ENCODE measurements around the gene PTTG1IP.

Gene PTTG1IP

GRCh38 chr21:44846485-44847260 lies 26.8 kb downstream of the PTTG1IP start:
- peaks cover 5% of the 10 kb centered on the region for H3K27me3 Mint-ChIP-seq
- peaks cover 4% of the 10 kb centered on the region for H3K4me1 Mint-ChIP-seq
- H3K9me3 Mint-ChIP-seq: no peaks in the 10 kb centered on the region
- peaks cover 5% of the 10 kb centered on the region for H3K36me3 Mint-ChIP-seq
- H3K27ac Mint-ChIP-seq: no peak overlapping the region
- peak; percentile 80 for ATAC-seq (ENCODE audit: low read depth)
- H3K4me3 Mint-ChIP-seq: peak overlapping the region; percentile 54
- DNase-seq (ENCODE audit: low spot score in 2 of 2): peak in 1 of 2 donors; percentile 33

- DNase-seq (ENCODE audit: low spot score in 2 of 2) (no peak), ATAC-seq (ENCODE audit: low read depth) (no peak)
- Mint-ChIP-seq H3K4me1 (peaks cover 4% of the 10 kb centered on the region), H3K4me3 (peak overlapping the region; percentile 54), H3K36me3 (peaks cover 5% of the 10 kb centered on the region), H3K27me3 (peaks cover 7% of the 10 kb centered on the region), H3K9me3 (no peaks in the 10 kb centered on the region), H3K27ac (no peak overlapping the region)
These were observed 27.3 kb downstream of the PTTG1IP start for GRCh38 chr21:44846224-44846484.

- Mint-ChIP-seq H3K27ac (no peak overlapping the region), H3K4me3 (peak overlapping the region; percentile 54), H3K27me3 (peaks cover 7% of the 10 kb centered on the region), H3K4me1 (peaks cover 4% of the 10 kb centered on the region), H3K36me3 (peaks cover 2% of the 10 kb centered on the region), H3K9me3 (no peaks in the 10 kb centered on the region)
- ATAC-seq (ENCODE audit: low read depth) (peak; percentile 57), DNase-seq (ENCODE audit: low spot score in 2 of 2) (peak; percentile 9 to 31)
These were observed 27.9 kb downstream of the PTTG1IP start for GRCh38 chr21:44845418-44846223.

GRCh38 chr21:44844256-44844655 lies 29.2 kb downstream of the PTTG1IP start:
- H3K27me3 Mint-ChIP-seq: peaks cover 8% of the 10 kb centered on the region

GRCh38 chr21:44842721-44843445 lies 30.6 kb downstream of the PTTG1IP start:
- peaks cover 14% of the 10 kb centered on the region for H3K27me3 Mint-ChIP-seq
- no peaks in the 10 kb centered on the region for H3K9me3 Mint-ChIP-seq
- DNase-seq (ENCODE audit: low spot score in 2 of 2): no peak
- H3K27ac Mint-ChIP-seq: no peak overlapping the region
- peaks cover 4% of the 10 kb centered on the region for H3K4me1 Mint-ChIP-seq
- H3K36me3 Mint-ChIP-seq: no peaks in the 10 kb centered on the region
- ATAC-seq (ENCODE audit: low read depth): no peak
- no peak overlapping the region for H3K4me3 Mint-ChIP-seq

More at GRCh38 chr21:44844256-44844655, 29.2 kb downstream of the PTTG1IP start:
- Mint-ChIP-seq H3K4me1 (peaks cover 4% of the 10 kb centered on the region), H3K36me3 (peaks cover 2% of the 10 kb centered on the region), H3K4me3 (no peak overlapping the region), H3K9me3 (no peaks in the 10 kb centered on the region), H3K27ac (no peak overlapping the region)
- no peak for ATAC-seq (ENCODE audit: low read depth)
- no peak for DNase-seq (ENCODE audit: low spot score in 2 of 2)

DNA sequence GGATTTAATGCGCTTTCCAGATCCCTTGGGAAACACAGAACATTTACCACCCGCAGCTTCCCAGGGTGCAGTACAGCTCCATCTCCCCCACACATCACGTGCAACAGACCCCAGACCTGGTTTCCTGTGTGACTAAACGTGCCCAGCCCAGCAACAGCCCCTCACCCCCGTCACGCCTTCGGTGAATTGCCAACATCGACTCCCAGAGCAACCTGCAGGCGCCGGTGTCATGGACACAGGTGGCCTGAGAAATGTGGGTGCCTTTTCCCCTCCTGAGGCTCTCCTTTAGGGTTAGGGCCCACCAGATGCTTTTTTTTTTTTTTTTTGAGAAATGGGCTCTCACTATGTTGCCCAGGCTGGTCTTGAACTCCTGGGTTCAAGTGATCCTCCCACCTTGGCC lies 31.4 kb downstream of the PTTG1IP start:
- peaks cover 4% of the 10 kb centered on the region for H3K4me1 Mint-ChIP-seq
- peaks cover 16% of the 10 kb centered on the region for H3K27me3 Mint-ChIP-seq
- DNase-seq (ENCODE audit: low spot score in 2 of 2) (no peak), ATAC-seq (ENCODE audit: low read depth) (no peak)
- no peaks in the 10 kb centered on the region for H3K36me3 Mint-ChIP-seq
- H3K4me3 Mint-ChIP-seq: no peak overlapping the region
- H3K27ac Mint-ChIP-seq: no peak overlapping the region
- no peaks in the 10 kb centered on the region for H3K9me3 Mint-ChIP-seq

DNA sequence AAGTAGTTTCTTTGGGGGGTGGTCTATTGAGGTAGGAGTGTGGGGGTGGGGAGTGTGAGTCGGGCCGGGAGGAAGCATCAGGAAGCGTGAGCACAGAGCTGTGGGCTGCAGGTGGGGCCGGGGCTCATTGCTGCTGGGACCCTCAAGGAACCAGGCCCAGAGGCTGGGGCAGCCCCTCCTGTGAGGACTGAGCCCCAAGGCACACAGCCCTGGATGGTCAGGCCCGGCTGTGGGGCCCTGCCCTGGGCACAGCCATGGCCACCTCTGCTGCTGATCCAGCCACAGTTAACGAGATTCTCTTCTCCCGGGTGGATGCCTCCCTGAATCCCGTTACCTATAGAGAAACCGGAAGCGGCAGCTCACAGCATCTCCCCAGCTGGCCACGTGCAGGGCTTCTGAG lies 32.7 kb downstream of the PTTG1IP start:
- DNase-seq (ENCODE audit: low spot score in 2 of 2) (no peak), ATAC-seq (ENCODE audit: low read depth) (no peak)
- Mint-ChIP-seq H3K27me3 (peaks cover 17% of the 10 kb centered on the region), H3K27ac (no peak overlapping the region), H3K4me1 (no peaks in the 10 kb centered on the region), H3K9me3 (no peaks in the 10 kb centered on the region), H3K36me3 (no peaks in the 10 kb centered on the region), H3K4me3 (no peak overlapping the region)

GRCh38 chr21:44838951-44839350 lies 34.5 kb downstream of the PTTG1IP start:
- Mint-ChIP-seq H3K27me3 (peaks cover 14% of the 10 kb centered on the region), H3K36me3 (no peaks in the 10 kb centered on the region), H3K27ac (no peak overlapping the region)

DNA sequence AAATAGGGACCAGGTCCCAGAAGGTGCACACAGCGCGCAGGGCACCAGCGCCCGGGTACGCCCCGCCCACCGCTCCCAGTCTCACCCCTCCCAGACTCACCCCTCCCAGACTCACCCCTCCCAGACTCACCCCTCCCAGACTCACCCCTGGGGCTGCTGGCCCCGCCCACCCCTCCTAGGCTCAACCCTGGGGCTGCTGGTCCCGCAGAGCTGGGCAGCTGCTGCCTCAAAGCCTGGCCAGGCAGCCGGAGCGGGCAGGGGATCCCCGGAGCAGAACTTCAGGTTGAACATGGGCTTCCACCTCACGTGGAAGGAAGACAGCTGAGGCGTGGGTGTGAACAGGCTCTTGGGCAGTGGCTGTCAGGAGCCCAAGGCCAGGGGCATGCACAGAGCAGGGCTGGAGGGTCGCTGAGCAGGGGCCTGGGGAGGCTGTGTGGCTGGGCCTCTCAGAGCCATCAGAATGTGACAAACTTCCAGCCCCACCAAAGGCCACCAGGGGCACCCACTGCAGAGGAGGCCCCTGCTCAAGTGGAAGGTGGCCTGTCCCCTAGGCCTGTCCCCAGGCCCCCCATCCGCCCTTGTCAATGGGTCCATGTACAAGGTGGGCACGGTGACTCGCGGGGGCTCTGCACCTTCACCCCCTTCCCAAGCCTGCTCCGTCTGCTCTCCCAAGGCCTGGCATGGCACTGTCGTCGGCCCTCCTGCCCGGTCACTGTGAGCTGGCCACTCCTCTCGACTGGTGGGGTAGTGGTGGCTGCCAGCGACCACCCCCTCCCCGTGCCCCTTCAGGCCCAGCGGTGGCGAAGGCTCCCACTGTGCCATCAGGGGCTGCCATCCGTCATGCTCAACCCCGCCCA lies 35.2 kb downstream of the PTTG1IP start:
- Mint-ChIP-seq H3K9me3 (no peaks in the 10 kb centered on the region), H3K36me3 (no peaks in the 10 kb centered on the region), H3K27me3 (peaks cover 14% of the 10 kb centered on the region), H3K27ac (no peak overlapping the region), H3K4me1 (no peaks in the 10 kb centered on the region), H3K4me3 (no peak overlapping the region)
- ATAC-seq (ENCODE audit: low read depth) (no peak), DNase-seq (ENCODE audit: low spot score in 2 of 2) (no peak)

More at GRCh38 chr21:44838951-44839350, 34.5 kb downstream of the PTTG1IP start:
- ATAC-seq (ENCODE audit: low read depth) (no peak), DNase-seq (ENCODE audit: low spot score in 2 of 2) (no peak)
- no peak overlapping the region for H3K4me3 Mint-ChIP-seq
- H3K4me1 Mint-ChIP-seq: no peaks in the 10 kb centered on the region
- H3K9me3 Mint-ChIP-seq: no peaks in the 10 kb centered on the region

DNA sequence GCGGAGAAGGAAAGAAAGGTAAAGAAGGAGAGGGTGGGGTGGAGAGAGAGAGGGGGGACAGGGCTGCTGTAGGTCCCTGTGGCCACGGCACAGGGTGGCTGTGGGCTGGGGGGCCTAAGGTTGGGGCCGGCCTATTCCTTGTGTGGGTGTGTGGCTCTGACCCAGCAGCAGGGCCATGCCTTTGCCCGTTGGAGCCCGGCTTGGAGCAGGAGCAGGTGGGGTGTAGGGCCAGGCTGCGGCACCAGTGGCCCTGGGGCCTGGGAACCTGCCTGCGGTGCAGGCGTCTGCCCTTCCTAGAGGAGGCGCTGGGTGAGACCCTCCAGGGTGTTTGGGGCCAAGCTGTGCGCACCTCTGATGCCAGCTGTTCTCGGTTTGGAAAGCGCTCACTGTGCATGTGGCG lies 36.0 kb downstream of the PTTG1IP start:
- no peaks in the 10 kb centered on the region for H3K4me1 Mint-ChIP-seq
- no peaks in the 10 kb centered on the region for H3K9me3 Mint-ChIP-seq
- no peaks in the 10 kb centered on the region for H3K36me3 Mint-ChIP-seq
- no peak overlapping the region for H3K27ac Mint-ChIP-seq
- no peak for DNase-seq (ENCODE audit: low spot score in 2 of 2)
- peaks cover 13% of the 10 kb centered on the region for H3K27me3 Mint-ChIP-seq
- ATAC-seq (ENCODE audit: low read depth): no peak
- no peak overlapping the region for H3K4me3 Mint-ChIP-seq

- DNase-seq (ENCODE audit: low spot score in 2 of 2): no peak
These were observed 36.6 kb downstream of the PTTG1IP start for GRCh38 chr21:44836666-44837471.

DNA sequence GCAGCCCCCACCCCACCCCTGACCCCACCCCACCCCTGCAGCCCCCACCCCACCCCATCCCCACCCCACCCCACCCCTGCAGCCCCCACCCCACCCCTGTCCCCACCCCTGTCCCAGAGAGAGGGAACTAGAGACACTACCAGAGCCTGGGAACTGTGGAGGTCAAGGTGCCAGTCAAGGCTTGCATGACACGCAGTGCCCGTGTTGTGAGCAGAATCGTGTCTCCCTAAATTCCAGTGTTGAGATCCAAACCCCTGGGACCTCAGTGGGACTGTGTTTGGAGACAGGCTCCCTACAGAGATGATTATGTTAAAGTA lies 37.2 kb downstream of the PTTG1IP start:
- no peaks in the 10 kb centered on the region for H3K9me3 Mint-ChIP-seq
- H3K4me3 Mint-ChIP-seq: no peak overlapping the region
- no peaks in the 10 kb centered on the region for H3K36me3 Mint-ChIP-seq
- peaks cover 10% of the 10 kb centered on the region for H3K27me3 Mint-ChIP-seq
- H3K27ac Mint-ChIP-seq: no peak overlapping the region
- ATAC-seq (ENCODE audit: low read depth) (no peak), DNase-seq (ENCODE audit: low spot score in 2 of 2) (no peak)
- peaks cover 1% of the 10 kb centered on the region for H3K4me1 Mint-ChIP-seq

More at GRCh38 chr21:44836666-44837471, 36.6 kb downstream of the PTTG1IP start:
- Mint-ChIP-seq H3K36me3 (no peaks in the 10 kb centered on the region), H3K27ac (no peak overlapping the region), H3K27me3 (peaks cover 12% of the 10 kb centered on the region), H3K4me3 (no peak overlapping the region), H3K9me3 (no peaks in the 10 kb centered on the region), H3K4me1 (no peaks in the 10 kb centered on the region)
- ATAC-seq (ENCODE audit: low read depth): no peak

DNA sequence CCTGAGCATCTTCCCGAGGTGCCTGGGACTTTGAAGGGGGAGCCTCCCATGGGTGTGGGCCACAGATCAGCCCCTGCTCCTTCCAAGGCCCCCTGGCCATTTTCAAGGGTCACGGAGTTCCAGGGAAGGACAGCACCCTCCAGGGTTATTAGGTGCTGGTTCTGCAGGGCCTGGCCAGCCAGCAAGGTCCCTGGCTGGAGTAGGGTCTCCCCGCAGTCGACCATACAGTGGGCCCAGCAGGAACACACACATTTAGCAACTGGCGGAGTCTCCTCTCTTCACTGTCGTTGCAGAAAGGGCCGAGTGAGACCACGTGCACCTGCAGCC lies 37.9 kb downstream of the PTTG1IP start:
- peaks cover 10% of the 10 kb centered on the region for H3K27me3 Mint-ChIP-seq
- no peaks in the 10 kb centered on the region for H3K9me3 Mint-ChIP-seq

More for the DNA sequence above, 37.9 kb downstream of the PTTG1IP start:
- Mint-ChIP-seq H3K36me3 (no peaks in the 10 kb centered on the region), H3K27ac (no peak overlapping the region), H3K4me1 (peaks cover 5% of the 10 kb centered on the region), H3K4me3 (no peak overlapping the region)
- no peak for ATAC-seq (ENCODE audit: low read depth)
- no peak for DNase-seq (ENCODE audit: low spot score in 2 of 2)

Measured in memory B cell (primary cell).